SU-DHL-6 (cell line): Measurements from ENCODE around the gene LRP1-AS.

Source experiments
- H2AFZ ChIP-seq: fragments of 200-600 bp; sonication (generic); 2 replicates; pipeline ENCODE4 v1.6.1; 2014; ENCODE audit warnings: low read depth, mild to moderate bottlenecking, moderate library complexity, mixed read lengths, antibody characterized with exemption, low read length; ENCODE audit not compliant: severe bottlenecking
- H3F3A ChIP-seq: fragments of 200-600 bp; shearing (Covaris generic); 2 replicates; pipeline ENCODE4 v1.6.0; 2016; ENCODE audit warnings: antibody characterized with exemption, mild to moderate bottlenecking; ENCODE audit not compliant: insufficient read depth
- H3K27ac ChIP-seq: fragments of 200-600 bp; sonication (generic); 2 replicates; pipeline ENCODE4 v1.5.1; 2016; ENCODE audit warnings: low read depth, mild to moderate bottlenecking, low read length, moderate library complexity, mixed read lengths
- H3K27me3 ChIP-seq: fragments of 200-600 bp; sonication (generic), shearing (Covaris generic); 2 replicates; pipeline ENCODE4 v1.6.0; 2014; ENCODE audit warnings: mild to moderate bottlenecking, low read length
- H3K36me3 ChIP-seq: fragments of 200-600 bp; sonication (generic); 2 replicates; pipeline ENCODE4 v1.6.1; 2014; ENCODE audit warnings: mild to moderate bottlenecking, low read length, mixed read lengths
- H3K4me2 ChIP-seq: fragments of 300-600, 200-600 bp; shearing (Covaris generic), sonication (generic); 2 replicates; pipeline ENCODE4 v1.6.0; 2014; ENCODE audit warnings: low read length, low read depth, mild to moderate bottlenecking; ENCODE audit not compliant: poor library complexity, severe bottlenecking
- H3K4me3 ChIP-seq: fragments of 200-600 bp; sonication (generic); 2 replicates; pipeline ENCODE4 v1.5.1; 2014; ENCODE audit warnings: antibody characterized with exemption, low read length, mild to moderate bottlenecking, mixed read lengths; ENCODE audit not compliant: insufficient read depth, poor library complexity, severe bottlenecking
- H3K79me2 ChIP-seq: fragments of 200-600 bp; sonication (generic); 2 replicates; pipeline ENCODE4 v1.6.1; 2014; ENCODE audit warnings: mild to moderate bottlenecking, low read length, moderate library complexity; ENCODE audit not compliant: insufficient read depth
- H3K9ac ChIP-seq: fragments of 200-600 bp; sonication (generic); 2 replicates; pipeline ENCODE4 v1.7.0; 2014; ENCODE audit warnings: mild to moderate bottlenecking, low read length
- H3K9me2 ChIP-seq: fragments of 200-600 bp; sonication (generic); replicated peaks from 2 replicates; pipeline ENCODE4 v1.6.1; 2014; ENCODE audit warnings: low read length; ENCODE audit not compliant: insufficient read depth
- H3K9me3 ChIP-seq: fragments of 200-600 bp; sonication (generic); 2 replicates; pipeline ENCODE4 v1.6.1; 2014; ENCODE audit warnings: low read length, mixed read lengths; ENCODE audit not compliant: insufficient read depth
- H4K20me1 ChIP-seq: fragments of 200-600 bp; sonication (generic); 2 replicates; pipeline ENCODE4 v1.6.1; 2014; ENCODE audit warnings: low read depth, mild to moderate bottlenecking, antibody characterized with exemption, low read length, moderate library complexity, mixed read lengths
- EZH2phosphoT487 ChIP-seq: fragments of 200-600 bp; sonication (generic), shearing (Covaris generic); conservative IDR thresholded peaks from 2 replicates; pipeline ENCODE4 v1.6.1; 2018; ENCODE audit warnings: mild to moderate bottlenecking, antibody characterized with exemption, low read length, moderate library complexity, mixed read lengths
- TF ChIP-seq, protein P1 (sequence below): fragments of 200-600 bp; sonication (generic); IDR thresholded peaks from one replicate; pipeline ENCODE4 v1.5.1; 2017; ENCODE audit warnings: antibody characterized with exemption, mild to moderate bottlenecking, low read length, moderate library complexity; ENCODE audit not compliant: insufficient read depth, poor library complexity, severe bottlenecking

The LRP1-AS gene

DNA sequence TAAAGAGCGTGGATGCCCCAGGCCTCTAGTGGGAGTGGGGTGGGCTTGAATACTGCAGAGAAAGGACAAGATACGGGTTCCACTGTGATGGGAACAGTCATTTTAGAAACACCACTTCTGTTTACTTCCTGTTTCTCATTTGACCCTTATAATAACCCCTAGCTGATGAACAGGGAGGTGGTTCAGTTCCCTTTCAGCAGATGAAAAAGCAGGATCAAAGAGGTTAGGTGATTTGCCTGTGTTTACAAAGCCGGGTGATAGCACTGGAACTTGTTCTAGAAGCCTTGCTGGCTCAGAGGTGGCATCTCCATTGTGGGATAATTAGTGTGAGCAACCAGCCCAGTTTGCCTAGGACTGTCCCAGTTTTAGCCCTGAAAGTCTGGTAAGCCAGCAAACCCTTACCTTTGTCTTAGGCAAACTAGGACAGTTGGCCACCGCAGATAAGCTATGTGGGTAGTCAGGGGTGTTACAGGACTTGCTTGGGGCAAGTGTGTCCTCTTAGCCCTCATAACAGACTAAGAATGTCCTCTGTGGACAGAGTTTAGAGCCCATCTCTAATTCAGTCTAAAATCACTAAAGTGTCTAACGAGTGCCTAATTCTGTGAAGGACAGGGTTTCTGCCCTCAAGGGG is 7.5 kb upstream of the LRP1-AS start:
- TF ChIP-seq EZH2phosphoT487 = no peak
- TF ChIP-seq, protein P1, sequence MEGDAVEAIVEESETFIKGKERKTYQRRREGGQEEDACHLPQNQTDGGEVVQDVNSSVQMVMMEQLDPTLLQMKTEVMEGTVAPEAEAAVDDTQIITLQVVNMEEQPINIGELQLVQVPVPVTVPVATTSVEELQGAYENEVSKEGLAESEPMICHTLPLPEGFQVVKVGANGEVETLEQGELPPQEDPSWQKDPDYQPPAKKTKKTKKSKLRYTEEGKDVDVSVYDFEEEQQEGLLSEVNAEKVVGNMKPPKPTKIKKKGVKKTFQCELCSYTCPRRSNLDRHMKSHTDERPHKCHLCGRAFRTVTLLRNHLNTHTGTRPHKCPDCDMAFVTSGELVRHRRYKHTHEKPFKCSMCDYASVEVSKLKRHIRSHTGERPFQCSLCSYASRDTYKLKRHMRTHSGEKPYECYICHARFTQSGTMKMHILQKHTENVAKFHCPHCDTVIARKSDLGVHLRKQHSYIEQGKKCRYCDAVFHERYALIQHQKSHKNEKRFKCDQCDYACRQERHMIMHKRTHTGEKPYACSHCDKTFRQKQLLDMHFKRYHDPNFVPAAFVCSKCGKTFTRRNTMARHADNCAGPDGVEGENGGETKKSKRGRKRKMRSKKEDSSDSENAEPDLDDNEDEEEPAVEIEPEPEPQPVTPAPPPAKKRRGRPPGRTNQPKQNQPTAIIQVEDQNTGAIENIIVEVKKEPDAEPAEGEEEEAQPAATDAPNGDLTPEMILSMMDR = no peak
- H3K9me2 ChIP-seq = no peaks in the 10 kb centered on the region
- no peak overlapping the region for H3K9ac ChIP-seq
- H4K20me1 ChIP-seq = no peaks in the 10 kb centered on the region
- no peaks in the 10 kb centered on the region for H3K36me3 ChIP-seq
- H3K4me3 ChIP-seq = no peak overlapping the region
- no peak overlapping the region for H2AFZ ChIP-seq
- H3K9me3 ChIP-seq = no peaks in the 10 kb centered on the region
- no peaks in the 10 kb centered on the region for H3K27me3 ChIP-seq
- no peaks in the 10 kb centered on the region for H3F3A ChIP-seq
- no peak overlapping the region for H3K4me2 ChIP-seq
- no peaks in the 10 kb centered on the region for H3K79me2 ChIP-seq
- no peak overlapping the region for H3K27ac ChIP-seq

DNA sequence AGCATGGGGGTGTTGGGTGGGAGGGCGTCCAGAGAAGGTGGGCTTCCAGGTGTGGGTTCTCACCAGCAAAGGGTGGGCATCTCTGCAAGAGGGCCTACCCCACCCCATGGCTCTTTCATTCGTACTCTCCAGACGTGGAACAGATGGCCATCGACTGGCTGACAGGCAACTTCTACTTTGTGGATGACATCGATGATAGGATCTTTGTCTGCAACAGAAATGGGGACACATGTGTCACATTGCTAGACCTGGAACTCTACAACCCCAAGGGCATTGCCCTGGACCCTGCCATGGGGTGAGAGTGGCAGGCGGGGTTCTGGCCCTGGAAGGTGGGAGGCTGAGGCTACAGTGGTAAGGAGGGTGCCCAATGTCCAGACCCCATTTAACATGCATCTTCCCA is 6.7 kb upstream of the LRP1-AS start:
- no peaks in the 10 kb centered on the region for H3K79me2 ChIP-seq
- H2AFZ ChIP-seq = no peak overlapping the region
- H3K9me2 ChIP-seq = no peaks in the 10 kb centered on the region
- no peak overlapping the region for H3K9ac ChIP-seq
- no peaks in the 10 kb centered on the region for H3K27me3 ChIP-seq
- no peak overlapping the region for H3K4me2 ChIP-seq
- no peaks in the 10 kb centered on the region for H4K20me1 ChIP-seq
- H3K9me3 ChIP-seq = no peaks in the 10 kb centered on the region
- TF ChIP-seq, protein P1 = no peak
- TF ChIP-seq EZH2phosphoT487 = no peak
- H3K36me3 ChIP-seq = no peaks in the 10 kb centered on the region
- no peak overlapping the region for H3K4me3 ChIP-seq
- no peaks in the 10 kb centered on the region for H3F3A ChIP-seq
- no peak overlapping the region for H3K27ac ChIP-seq

DNA sequence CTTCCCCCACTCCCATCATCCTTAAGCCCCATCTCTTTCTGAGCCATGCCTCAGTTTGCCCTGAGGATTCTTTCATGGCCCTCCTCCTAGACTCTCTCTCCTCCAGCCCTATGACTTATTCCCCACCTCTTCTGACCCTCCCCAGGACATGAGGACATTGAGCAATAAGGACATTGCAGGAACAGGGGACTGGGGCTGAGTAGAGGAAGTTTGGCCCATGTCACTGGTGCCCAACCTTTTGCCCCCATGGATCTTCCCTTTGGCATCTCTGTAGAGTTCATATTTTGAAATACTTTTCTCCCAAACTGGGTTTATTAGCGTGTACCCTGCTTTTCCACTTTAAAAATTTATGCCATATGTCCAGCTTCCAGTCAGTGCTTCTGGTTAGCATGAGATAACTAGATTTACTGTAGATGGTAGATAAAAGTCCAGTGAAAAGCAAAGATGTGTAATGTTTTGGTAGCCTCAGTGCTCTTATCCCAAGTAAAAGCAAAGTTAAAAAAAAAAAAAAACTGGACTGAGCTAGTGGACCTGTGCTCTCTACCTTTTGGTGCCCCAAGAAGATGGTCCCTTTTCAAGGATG is 6.1 kb upstream of the LRP1-AS start:
- H4K20me1 ChIP-seq = no peaks in the 10 kb centered on the region
- H3K4me3 ChIP-seq = no peak overlapping the region
- TF ChIP-seq, protein P1 = no peak
- no peak for TF ChIP-seq EZH2phosphoT487
- H3F3A ChIP-seq = no peaks in the 10 kb centered on the region
- H3K79me2 ChIP-seq = no peaks in the 10 kb centered on the region
- no peaks in the 10 kb centered on the region for H3K36me3 ChIP-seq
- no peak overlapping the region for H3K9ac ChIP-seq
- H3K9me2 ChIP-seq = no peaks in the 10 kb centered on the region
- H2AFZ ChIP-seq = no peak overlapping the region
- no peaks in the 10 kb centered on the region for H3K27me3 ChIP-seq
- H3K27ac ChIP-seq = no peak overlapping the region
- no peak overlapping the region for H3K4me2 ChIP-seq
- H3K9me3 ChIP-seq = no peaks in the 10 kb centered on the region
